ENCODE data around the gene SUCLG1.

SUCLG1 gene

DNA sequence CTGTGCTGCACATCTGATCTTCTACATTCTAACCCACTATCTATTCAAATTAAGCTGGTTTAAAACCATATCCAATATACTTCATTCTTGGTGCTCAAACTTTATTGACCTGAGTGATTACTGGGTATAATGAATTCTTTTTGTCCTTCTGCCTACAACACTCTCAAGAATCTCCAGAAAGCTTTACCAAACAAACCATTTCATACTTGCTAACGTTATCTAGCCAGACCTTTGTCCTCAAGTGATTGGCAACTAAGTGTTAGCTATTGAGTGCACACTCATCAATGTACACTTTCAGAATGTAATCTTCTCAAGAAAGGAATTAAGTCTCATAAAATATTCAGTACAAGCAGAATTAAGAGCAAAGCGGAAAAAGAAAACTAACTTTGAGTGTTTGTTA, 1.4 kb downstream of the SUCLG1 start:
- no peak overlapping the region for H3K4me3 ChIP-seq (ENCODE audit: control insufficient read depth, low read depth, low read length)
- TF ChIP-seq, protein P1, sequence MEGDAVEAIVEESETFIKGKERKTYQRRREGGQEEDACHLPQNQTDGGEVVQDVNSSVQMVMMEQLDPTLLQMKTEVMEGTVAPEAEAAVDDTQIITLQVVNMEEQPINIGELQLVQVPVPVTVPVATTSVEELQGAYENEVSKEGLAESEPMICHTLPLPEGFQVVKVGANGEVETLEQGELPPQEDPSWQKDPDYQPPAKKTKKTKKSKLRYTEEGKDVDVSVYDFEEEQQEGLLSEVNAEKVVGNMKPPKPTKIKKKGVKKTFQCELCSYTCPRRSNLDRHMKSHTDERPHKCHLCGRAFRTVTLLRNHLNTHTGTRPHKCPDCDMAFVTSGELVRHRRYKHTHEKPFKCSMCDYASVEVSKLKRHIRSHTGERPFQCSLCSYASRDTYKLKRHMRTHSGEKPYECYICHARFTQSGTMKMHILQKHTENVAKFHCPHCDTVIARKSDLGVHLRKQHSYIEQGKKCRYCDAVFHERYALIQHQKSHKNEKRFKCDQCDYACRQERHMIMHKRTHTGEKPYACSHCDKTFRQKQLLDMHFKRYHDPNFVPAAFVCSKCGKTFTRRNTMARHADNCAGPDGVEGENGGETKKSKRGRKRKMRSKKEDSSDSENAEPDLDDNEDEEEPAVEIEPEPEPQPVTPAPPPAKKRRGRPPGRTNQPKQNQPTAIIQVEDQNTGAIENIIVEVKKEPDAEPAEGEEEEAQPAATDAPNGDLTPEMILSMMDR (conservative IDR thresholded peaks at IDR 0.05; ENCODE audit: control insufficient read depth, insufficient read depth, low read depth, low read length) = no peak

DNA sequence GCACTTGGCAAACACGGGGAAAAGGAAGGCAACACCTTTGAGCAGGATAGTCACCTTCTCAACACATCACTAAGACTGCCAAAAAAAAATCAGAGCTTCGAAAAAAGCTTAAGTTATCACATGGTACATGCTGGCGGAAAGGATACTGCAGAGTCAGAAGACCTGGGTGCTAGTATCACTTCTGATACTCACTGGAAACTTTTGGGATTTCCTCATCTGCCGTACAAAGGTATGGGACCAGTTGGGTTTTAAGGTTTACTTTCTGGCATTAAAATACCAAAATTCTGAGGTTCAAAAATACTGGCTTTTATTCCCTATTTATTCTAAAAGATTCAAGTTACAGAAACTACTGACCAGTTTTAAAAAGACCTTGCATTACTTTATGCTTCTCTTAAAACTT, 2.9 kb downstream of the SUCLG1 start:
- DNase-seq (ENCODE audit: low read depth) = no peak
- H3K4me3 ChIP-seq (ENCODE audit: control insufficient read depth, low read depth, low read length) = no peak overlapping the region
- TF ChIP-seq, protein P1 (conservative IDR thresholded peaks at IDR 0.05; ENCODE audit: control insufficient read depth, insufficient read depth, low read depth, low read length) = no peak

More for the DNA sequence above, 1.4 kb downstream of the SUCLG1 start:
- DNase-seq (ENCODE audit: low read depth) = no peak

DNA sequence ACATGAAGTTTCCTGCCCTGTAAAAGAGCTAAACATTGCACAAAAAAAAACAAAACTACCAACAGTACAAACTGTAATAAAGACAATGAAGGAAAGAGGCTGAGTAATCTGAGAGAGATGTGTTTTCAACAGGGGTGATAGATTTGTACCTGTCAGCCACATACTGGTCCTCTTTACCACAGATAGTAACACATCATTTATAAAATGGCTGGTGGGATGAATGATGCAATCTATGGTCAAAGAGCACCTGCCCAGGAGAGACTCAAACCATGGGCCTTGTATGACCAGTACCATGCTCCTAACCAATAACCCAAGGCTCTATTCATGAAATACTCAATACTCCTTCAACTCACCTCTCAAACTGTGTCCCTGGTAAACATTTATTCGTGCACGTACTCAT, 4.5 kb downstream of the SUCLG1 start:
- H3K4me3 ChIP-seq (ENCODE audit: control insufficient read depth, low read depth, low read length) = no peak overlapping the region
- TF ChIP-seq, protein P1 (conservative IDR thresholded peaks at IDR 0.05; ENCODE audit: control insufficient read depth, insufficient read depth, low read depth, low read length) = no peak
- no peak for DNase-seq (ENCODE audit: low read depth)

DNA sequence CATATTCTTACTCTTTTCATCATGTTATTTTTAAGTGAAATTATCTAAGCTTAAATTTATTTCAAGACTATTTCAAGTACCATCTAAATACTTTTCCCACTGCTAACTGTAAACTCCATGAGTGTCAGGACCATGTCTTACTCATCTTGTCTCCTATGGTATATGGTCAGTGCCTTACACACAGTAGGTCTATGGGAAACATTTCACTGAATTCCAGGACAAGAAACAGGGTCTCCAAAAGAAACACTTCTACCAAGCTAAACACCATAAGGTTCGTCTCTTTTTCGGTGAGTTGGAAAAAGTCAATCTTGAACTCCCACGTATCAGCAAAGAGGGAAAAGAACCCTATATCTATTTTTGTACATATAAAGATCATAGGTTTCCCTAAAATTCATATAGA, 6.5 kb downstream of the SUCLG1 start:
- no peak for DNase-seq (ENCODE audit: low read depth)
- TF ChIP-seq, protein P1 (conservative IDR thresholded peaks at IDR 0.05; ENCODE audit: control insufficient read depth, insufficient read depth, low read depth, low read length) = no peak
- no peak overlapping the region for H3K4me3 ChIP-seq (ENCODE audit: control insufficient read depth, low read depth, low read length)

DNA sequence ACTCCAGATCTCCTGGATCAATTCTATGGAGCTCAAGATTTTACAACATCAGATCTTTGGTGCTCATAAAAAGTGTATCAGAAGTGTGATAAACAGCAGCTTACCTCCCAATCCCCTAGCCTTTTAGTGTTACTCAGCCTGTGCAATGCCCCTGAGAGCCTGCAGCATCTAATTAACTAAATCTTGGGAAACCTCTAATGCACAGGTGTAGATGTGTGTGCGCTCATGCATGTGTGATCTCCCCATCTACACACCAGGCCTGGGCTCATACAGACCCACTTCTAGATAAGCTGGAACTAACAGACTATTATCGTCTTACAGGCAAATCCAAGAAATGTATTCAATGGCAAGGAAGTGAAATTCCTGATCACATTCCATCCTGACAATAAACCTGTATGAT, 7.5 kb downstream of the SUCLG1 start:
- no peak for DNase-seq (ENCODE audit: low read depth)
- H3K4me3 ChIP-seq (ENCODE audit: control insufficient read depth, low read depth, low read length) = no peak overlapping the region
- TF ChIP-seq, protein P1 (conservative IDR thresholded peaks at IDR 0.05; ENCODE audit: control insufficient read depth, insufficient read depth, low read depth, low read length) = no peak

DNA sequence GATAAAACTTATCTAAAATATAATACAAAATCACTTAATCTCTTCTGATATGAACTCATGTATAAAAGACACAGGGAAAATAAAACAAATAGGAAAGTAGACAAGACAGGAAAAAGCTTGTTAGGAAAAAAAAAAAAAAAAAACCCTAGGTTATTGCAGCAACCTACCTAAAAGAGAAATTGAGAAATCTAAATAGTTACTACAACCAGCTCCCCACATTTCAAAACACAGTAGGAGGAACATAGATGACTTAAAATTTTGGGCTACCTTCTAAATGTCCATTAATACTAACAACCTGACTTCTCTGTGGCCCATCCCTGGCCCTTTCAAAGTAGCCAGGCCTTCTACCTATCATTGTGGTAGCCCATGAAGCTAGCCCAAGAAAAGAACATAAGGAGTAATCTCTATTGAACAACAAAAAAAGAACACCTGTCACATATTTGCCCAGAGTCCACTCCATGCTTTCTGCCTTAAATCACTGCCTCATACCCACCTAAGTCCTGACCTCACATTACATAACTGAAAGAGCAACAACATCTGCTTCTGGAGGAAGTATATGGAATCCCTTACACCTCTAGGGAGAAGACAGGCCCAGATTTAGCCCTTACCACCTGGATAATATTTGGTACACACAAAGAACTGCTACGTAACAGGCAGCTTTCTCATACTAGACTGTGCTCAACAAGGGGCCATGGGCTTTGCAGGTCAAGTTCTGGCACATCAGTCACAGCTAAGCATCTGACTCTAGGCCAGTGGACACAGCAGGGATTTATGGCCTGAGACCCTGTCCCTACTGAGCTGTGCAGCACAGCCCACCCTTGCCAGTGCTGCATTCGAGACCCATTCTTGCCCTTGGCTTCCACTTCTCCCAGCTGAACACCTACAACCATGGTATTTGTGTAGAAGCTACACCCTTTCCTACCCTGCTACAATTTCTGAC, 8.5 kb downstream of the SUCLG1 start:
- DNase-seq (ENCODE audit: low read depth) = no peak
- H3K4me3 ChIP-seq (ENCODE audit: control insufficient read depth, low read depth, low read length) = no peak overlapping the region

More for the DNA sequence above, 8.5 kb downstream of the SUCLG1 start:
- TF ChIP-seq, protein P1 (conservative IDR thresholded peaks at IDR 0.05; ENCODE audit: control insufficient read depth, insufficient read depth, low read depth, low read length) = no peak
